Mesodermal cell (in vitro differentiated cells): ENCODE measurements around the gene USP17L25. TPM values are rescaled to one million over a fixed set of nuclear protein-coding genes. Genes with fewer than 3 reads are reported as not detected.
"Not testable (repeated sequence)": the region's sequence is repeated elsewhere in the genome, so short reads cannot be mapped to it uniquely, and the experiment has no call there.

ENCODE experiments used
- H3K27ac ChIP-seq: 2 replicates; pipeline ENCODE4 v1.7.0; 2013; ENCODE audit warnings: mild to moderate bottlenecking, low read depth, low read length, moderate library complexity; ENCODE audit not compliant: severe bottlenecking
- H3K36me3 ChIP-seq: 2 replicates; pipeline ENCODE4 v1.7.1; 2013; ENCODE audit warnings: mild to moderate bottlenecking, low read length, moderate library complexity; ENCODE audit not compliant: control insufficient read depth, insufficient read depth
- H3K4me1 ChIP-seq: one replicate; pipeline ENCODE4 v1.7.1; 2013; ENCODE audit warnings: mild to moderate bottlenecking, low read length; ENCODE audit not compliant: insufficient read depth, control insufficient read depth, poor library complexity, severe bottlenecking
- H3K4me3 ChIP-seq: 2 replicates; pipeline ENCODE4 v1.7.0; 2013; ENCODE audit warnings: low read length, control low read depth, mild to moderate bottlenecking; ENCODE audit not compliant: insufficient read depth, poor library complexity, severe bottlenecking; ENCODE audit errors: extremely low read depth
- H3K9me3 ChIP-seq: 2 replicates; pipeline ENCODE4 v1.7.1; 2013; ENCODE audit warnings: mild to moderate bottlenecking, low read length, moderate library complexity; ENCODE audit not compliant: control insufficient read depth
- WGBS, 2 experiments: methylation state at CpG; one replicate each; pipeline ENCODE4 v1.1.5; 2013; ENCODE audit warnings: missing lambda C conversion rate in 2 of 2; ENCODE audit not compliant: insufficient coverage in 2 of 2; 5-methylcytosine and 5-hydroxymethylcytosine counted together
- polyA plus RNA-seq, 2 experiments: library from polyadenylated mRNA; stranded (reverse); fragments of 50-300 nt; gene quantifications; one replicate each; pipeline ENCODE4 v1.2.3, GENCODE V29; 2013

Gene USP17L25
- not detected for polyA plus RNA-seq (2013, experiment 1 of 2)
- not detected for polyA plus RNA-seq (2013, experiment 2 of 2)

- WGBS, 2 experiments, result no CpG with 5 or more reads among the region's 15 CpGs
- H3K36me3 ChIP-seq, H3K9me3 ChIP-seq, H3K27ac ChIP-seq, H3K4me1 ChIP-seq, H3K4me3 ChIP-seq: not testable (repeated sequence)
Measured at GRCh38 chr4:9329611-9330010, at the start of gene USP17L25. Gene USP17L25 (plus strand): TSS chr4:9329911. CDS start chr4:9329911, 0 bp downstream.

GRCh38 chr4:9324191-9324590, 5.5 kb upstream of the USP17L25 start:
- not testable (repeated sequence) for H3K36me3 ChIP-seq, H3K4me3 ChIP-seq, H3K4me1 ChIP-seq, H3K27ac ChIP-seq, H3K9me3 ChIP-seq
- WGBS, 2 experiments, result no CpG with 5 or more reads among the region's 13 CpGs

- H3K36me3 ChIP-seq, H3K4me1 ChIP-seq, H3K9me3 ChIP-seq, H3K27ac ChIP-seq, H3K4me3 ChIP-seq: not testable (repeated sequence)
- no CpG with 5 or more reads among the region's 15 CpGs for whole genome bisulfite sequencing, 2 experiments
Measured at GRCh38 chr4:9324865-9325264, 4.8 kb upstream of the USP17L25 start, which contains the start of gene USP17L24. Gene USP17L24 (plus strand): TSS chr4:9325165. CDS start chr4:9325165, 0 bp downstream.

GRCh38 chr4:9334358-9334757, 4.6 kb downstream of the USP17L25 start, which contains the start of gene USP17L26:
Gene USP17L26 (plus strand): TSS chr4:9334658. CDS start chr4:9334658, 0 bp downstream.
- H3K9me3 ChIP-seq, H3K36me3 ChIP-seq, H3K27ac ChIP-seq, H3K4me1 ChIP-seq, H3K4me3 ChIP-seq: not testable (repeated sequence)
- no CpG with 5 or more reads among the region's 15 CpGs for WGBS, 2 experiments

- H3K36me3 ChIP-seq, H3K4me1 ChIP-seq, H3K4me3 ChIP-seq, H3K9me3 ChIP-seq, H3K27ac ChIP-seq: not testable (repeated sequence)
- no CpG with 5 or more reads among the region's 15 CpGs for WGBS, 2 experiments
Measured at GRCh38 chr4:9339103-9339502, 9.4 kb downstream of the USP17L25 start, which contains the start of gene USP17L5. Gene USP17L5 (plus strand): TSS chr4:9339403. CDS start chr4:9339403, 0 bp downstream.

- H3K36me3 ChIP-seq, result not testable (repeated sequence)
- no CpG with 5 or more reads among the region's 15 CpGs for WGBS, 2 experiments
Measured at GRCh38 chr4:9343848-9344247, 14.1 kb downstream of the USP17L25 start, which contains the start of gene USP17L27. Gene USP17L27 (plus strand): TSS chr4:9344148. CDS start chr4:9344148, 0 bp downstream.

GRCh38 chr4:9348593-9348992, 18.9 kb downstream of the USP17L25 start, which contains the start of gene USP17L28:
Gene USP17L28 (plus strand): TSS chr4:9348893. CDS start chr4:9348893, 0 bp downstream.
- not testable (repeated sequence) for H3K36me3 ChIP-seq, H3K4me1 ChIP-seq, H3K4me3 ChIP-seq, H3K27ac ChIP-seq, H3K9me3 ChIP-seq
- no CpG with 5 or more reads among the region's 15 CpGs for WGBS, 2 experiments

More at GRCh38 chr4:9343848-9344247, 14.1 kb downstream of the USP17L25 start, which contains the start of gene USP17L27:
- H3K27ac ChIP-seq, H3K4me3 ChIP-seq, H3K4me1 ChIP-seq, H3K9me3 ChIP-seq: not testable (repeated sequence)

- not testable (repeated sequence) for H3K36me3 ChIP-seq, H3K27ac ChIP-seq, H3K9me3 ChIP-seq, H3K4me3 ChIP-seq, H3K4me1 ChIP-seq
- WGBS, 2 experiments, result no CpG with 5 or more reads among the region's 18 CpGs
Measured at GRCh38 chr4:9350866-9351265, 21.2 kb downstream of the USP17L25 start.

GRCh38 chr4:9353338-9353737, 23.6 kb downstream of the USP17L25 start, which contains the start of gene USP17L29:
Gene USP17L29 (plus strand): TSS chr4:9353638. CDS start chr4:9353638, 0 bp downstream.
- H3K4me3 ChIP-seq, H3K36me3 ChIP-seq, H3K4me1 ChIP-seq, H3K27ac ChIP-seq, H3K9me3 ChIP-seq: not testable (repeated sequence)
- no CpG with 5 or more reads among the region's 15 CpGs for WGBS, 2 experiments

- not testable (repeated sequence) for H3K4me3 ChIP-seq, H3K9me3 ChIP-seq, H3K4me1 ChIP-seq, H3K27ac ChIP-seq, H3K36me3 ChIP-seq
- WGBS, 2 experiments, result no CpG with 5 or more reads among the region's 15 CpGs
Measured at GRCh38 chr4:9362829-9363228, 33.1 kb downstream of the USP17L25 start, which contains the start of gene USP17L30. Gene USP17L30 (plus strand): TSS chr4:9363129. CDS start chr4:9363129, 0 bp downstream.

GRCh38 chr4:9379881-9380280, 50.2 kb downstream of the USP17L25 start:
- H3K36me3 ChIP-seq, H3K4me1 ChIP-seq, H3K27ac ChIP-seq, H3K9me3 ChIP-seq, H3K4me3 ChIP-seq: not testable (repeated sequence)
- WGBS, 2 experiments, result 30 to 33% methylated on average over 1 of the region's 1 CpG
